HFFc6 (cell line): ENCODE results near the gene DAG1. TPM values are rescaled to one million over a fixed set of nuclear protein-coding genes. Genes with fewer than 3 reads are reported as not detected.

Experiments
- DNase-seq: peaks from one replicate; pipeline ENCODE4 v3.0.0-alpha.2; 2018
- H3K27ac Mint-ChIP-seq: 2 replicates; pipeline ENCODE4 v1.8.0; 2020; ENCODE audit warnings: mild to moderate bottlenecking, mixed read lengths
- H3K27me3 Mint-ChIP-seq: 2 replicates; pipeline ENCODE4 v1.8.0; 2021; ENCODE audit warnings: mild to moderate bottlenecking, moderate library complexity, mixed read lengths; ENCODE audit not compliant: insufficient read depth
- H3K36me3 Mint-ChIP-seq: 2 replicates; pipeline ENCODE4 v1.8.0; 2021; ENCODE audit warnings: low read depth, mixed read lengths
- H3K4me1 Mint-ChIP-seq: 2 replicates; pipeline ENCODE4 v1.8.0; 2020; ENCODE audit warnings: low read depth, mixed read lengths
- H3K4me3 Mint-ChIP-seq: 2 replicates; pipeline ENCODE4 v1.8.0; 2020; ENCODE audit warnings: mild to moderate bottlenecking, moderate library complexity, mixed read lengths
- H3K9me3 Mint-ChIP-seq: 2 replicates; pipeline ENCODE4 v1.8.0; 2020; ENCODE audit warnings: mild to moderate bottlenecking, mixed read lengths
- long read RNA-seq: library from polyadenylated mRNA; unstranded; transcript quantifications from one replicate; pipeline ENCODE4 v2.0.0, GENCODE V29; 2019
- total RNA-seq, 6 experiments: library from RNA; stranded (reverse); fragmentation: NEBNext Ultra II Directional; extraction: Animal tissue kit (Norgen Biotek cat#: 25700); gene quantifications; 2 replicates in 1 of 6; 3 replicates in 5 of 6; pipeline ENCODE4 v1.2.3, GENCODE V29; 2021
- TF ChIP-seq, protein P1 (sequence below): fragments of 200-600 bp; sonication (generic); IDR thresholded peaks from 2 replicates; pipeline ENCODE4 v1.5.0; 2021; ENCODE audit warnings: antibody characterized with exemption, mild to moderate bottlenecking

Gene DAG1
- 100 to 1,000 TPM; 101 to 121 (median 106) TPM for total RNA-seq
- long read RNA-seq, full-length matches to known transcripts = 6 of 25 reads
- long read RNA-seq, partial matches to known transcripts = 0 of 25 reads
- long read RNA-seq, other reads (novel, unspliced or antisense) = 19 of 25 reads

DNA sequence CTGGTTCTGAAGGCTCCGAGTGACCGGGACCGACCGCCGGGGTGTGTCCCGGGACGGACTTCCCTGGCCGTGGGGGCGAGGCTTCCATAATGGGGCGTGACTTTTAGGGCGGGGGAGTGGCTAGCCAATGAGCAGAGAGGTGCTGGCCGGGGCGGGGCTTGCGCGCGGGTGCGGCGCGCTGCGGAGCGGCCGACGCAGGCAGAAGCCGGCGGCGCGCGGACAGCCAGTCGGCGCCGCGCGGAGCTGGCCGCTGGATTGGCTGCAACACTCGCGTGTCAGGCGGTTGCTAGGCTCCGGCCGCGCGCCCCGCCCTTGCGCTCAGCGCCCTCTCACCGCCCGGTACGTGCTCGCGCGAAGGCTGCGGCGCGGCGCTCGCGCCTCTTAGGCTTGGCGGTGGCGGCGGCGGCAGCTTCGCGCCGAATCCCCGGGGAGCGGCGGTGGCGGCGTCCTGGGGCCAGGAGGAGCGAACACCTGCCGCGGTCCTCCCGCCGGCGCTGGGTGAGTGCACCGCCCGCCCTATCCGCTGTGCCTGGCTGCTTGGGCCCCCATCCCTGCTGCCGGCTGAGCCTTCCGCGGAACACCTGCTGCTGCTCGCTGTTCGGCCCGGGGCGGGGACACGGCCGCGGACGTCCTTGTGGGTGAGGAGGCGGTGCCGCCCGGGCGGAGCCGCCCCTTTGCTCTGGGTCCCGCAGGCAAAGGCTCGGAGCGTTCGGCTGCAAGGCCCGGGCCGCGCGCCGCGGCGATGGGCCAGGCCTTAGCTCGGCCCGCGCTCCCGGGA, at the start of gene DAG1:
TSS of gene DAG1 (plus strand) at position 332 of the 778 bp plus-strand sequence. CDS start 40,268 bp downstream, outside the sequence.
- Mint-ChIP-seq H3K27me3 (no peaks in the 10 kb centered on the region; the same call in 1 of the 2 replicates), H3K4me3 (peak within 1 kb of the TSS; percentile 96), H3K4me1 (peaks cover 27% of the 10 kb centered on the region), H3K27ac (peak within 1 kb of the TSS; percentile 95), H3K9me3 (no peaks in the 10 kb centered on the region), H3K36me3 (peaks cover 8% of the 10 kb centered on the region)
- TF ChIP-seq, protein P1, sequence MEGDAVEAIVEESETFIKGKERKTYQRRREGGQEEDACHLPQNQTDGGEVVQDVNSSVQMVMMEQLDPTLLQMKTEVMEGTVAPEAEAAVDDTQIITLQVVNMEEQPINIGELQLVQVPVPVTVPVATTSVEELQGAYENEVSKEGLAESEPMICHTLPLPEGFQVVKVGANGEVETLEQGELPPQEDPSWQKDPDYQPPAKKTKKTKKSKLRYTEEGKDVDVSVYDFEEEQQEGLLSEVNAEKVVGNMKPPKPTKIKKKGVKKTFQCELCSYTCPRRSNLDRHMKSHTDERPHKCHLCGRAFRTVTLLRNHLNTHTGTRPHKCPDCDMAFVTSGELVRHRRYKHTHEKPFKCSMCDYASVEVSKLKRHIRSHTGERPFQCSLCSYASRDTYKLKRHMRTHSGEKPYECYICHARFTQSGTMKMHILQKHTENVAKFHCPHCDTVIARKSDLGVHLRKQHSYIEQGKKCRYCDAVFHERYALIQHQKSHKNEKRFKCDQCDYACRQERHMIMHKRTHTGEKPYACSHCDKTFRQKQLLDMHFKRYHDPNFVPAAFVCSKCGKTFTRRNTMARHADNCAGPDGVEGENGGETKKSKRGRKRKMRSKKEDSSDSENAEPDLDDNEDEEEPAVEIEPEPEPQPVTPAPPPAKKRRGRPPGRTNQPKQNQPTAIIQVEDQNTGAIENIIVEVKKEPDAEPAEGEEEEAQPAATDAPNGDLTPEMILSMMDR = no peak
- DNase-seq = peak; percentile 94

DNA sequence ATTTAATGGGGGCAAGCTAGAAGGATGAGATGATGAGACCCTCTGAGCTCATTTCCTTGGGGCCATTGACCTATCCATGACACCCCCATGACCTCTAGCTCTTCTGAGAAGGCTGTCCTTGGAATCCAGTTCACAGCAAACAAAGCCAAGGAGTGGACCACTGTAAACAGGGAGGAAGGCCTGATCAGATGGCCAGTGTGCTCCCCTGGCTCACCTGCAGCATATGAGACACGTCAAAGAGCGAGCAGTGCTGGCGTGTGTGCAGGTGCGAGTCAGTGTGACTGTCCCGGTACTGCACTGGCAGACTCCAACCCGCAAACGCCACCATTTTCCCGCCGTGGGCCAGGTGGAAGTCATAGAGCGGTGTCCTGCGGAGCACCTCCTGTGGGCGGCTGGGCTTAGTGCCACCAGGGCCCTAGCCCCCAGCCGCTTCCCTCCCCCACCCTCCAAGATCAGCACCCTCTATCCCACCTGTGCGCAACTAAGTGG, 48.1 kb upstream of the DAG1 start:
- Mint-ChIP-seq H3K4me1 (peaks cover 32% of the 10 kb centered on the region), H3K27me3 (peaks cover 2% of the 10 kb centered on the region; the same call in 1 of the 2 replicates), H3K27ac (peak overlapping the region; percentile 94), H3K9me3 (no peaks in the 10 kb centered on the region), H3K36me3 (peaks cover 28% of the 10 kb centered on the region), H3K4me3 (no peak overlapping the region)
- TF ChIP-seq, protein P1 = no peak
- no peak for DNase-seq

- Mint-ChIP-seq H3K36me3 (peaks cover 26% of the 10 kb centered on the region), H3K27me3 (peaks cover 2% of the 10 kb centered on the region; the same call in 1 of the 2 replicates), H3K27ac (peak within 1 kb of the TSS; percentile 94), H3K4me3 (no peak within 1 kb of the TSS), H3K9me3 (no peaks in the 10 kb centered on the region), H3K4me1 (peaks cover 32% of the 10 kb centered on the region)
- no peak for DNase-seq
- TF ChIP-seq, protein P1 = no peak
Measured at GRCh38 chr3:49422379-49423248, 47.5 kb upstream of the DAG1 start, which contains the start of gene AMT. TSS of gene AMT (minus strand) at chr3:49422473. CDS start at chr3:49422450, 23 bp downstream.

DNA sequence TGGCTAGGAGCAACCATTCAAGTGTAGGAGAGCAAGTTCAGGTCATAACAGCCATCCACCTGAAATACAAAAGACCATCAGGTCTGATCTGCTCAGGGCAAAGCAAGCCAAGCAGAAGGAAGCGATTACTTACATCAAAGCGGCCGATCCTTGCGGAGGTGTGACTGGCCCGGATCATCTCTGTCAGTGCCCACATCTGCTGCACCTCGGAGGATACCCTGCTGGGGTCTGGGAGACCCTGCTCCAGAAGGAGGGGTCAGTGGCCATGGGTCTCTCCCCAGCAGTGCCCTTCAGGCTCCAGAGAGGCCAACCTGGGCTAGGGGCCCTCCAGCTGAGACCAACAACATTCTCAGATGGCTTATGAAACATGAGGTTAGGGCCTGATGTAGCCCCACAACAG, 45.3 kb upstream of the DAG1 start:
- TF ChIP-seq, protein P1 = no peak
- peaks cover 5% of the 10 kb centered on the region for H3K27me3 Mint-ChIP-seq
- DNase-seq = no peak
- H3K27ac Mint-ChIP-seq = no peak overlapping the region
- H3K4me1 Mint-ChIP-seq = peaks cover 43% of the 10 kb centered on the region
- no peaks in the 10 kb centered on the region for H3K9me3 Mint-ChIP-seq
- peaks cover 22% of the 10 kb centered on the region; the same call in 1 of the 2 replicates for H3K36me3 Mint-ChIP-seq
- H3K4me3 Mint-ChIP-seq = no peak overlapping the region

- no peak for DNase-seq
- no peak overlapping the region; the same call in 1 of the 2 replicates for H3K27ac Mint-ChIP-seq
- TF ChIP-seq, protein P1 = no peak
- peak overlapping the region; percentile 97 for H3K4me3 Mint-ChIP-seq
- H3K27me3 Mint-ChIP-seq = peaks cover 5% of the 10 kb centered on the region
- peaks cover 15% of the 10 kb centered on the region; the same call in 1 of the 2 replicates for H3K36me3 Mint-ChIP-seq
- H3K9me3 Mint-ChIP-seq = no peaks in the 10 kb centered on the region
- peaks cover 27% of the 10 kb centered on the region for H3K4me1 Mint-ChIP-seq
Measured at GRCh38 chr3:49427586-49427985, 42.5 kb upstream of the DAG1 start.
